ENCODE measurements around the gene CCT6A. TPM values are rescaled to one million over a fixed set of nuclear protein-coding genes. Genes with fewer than 3 reads are reported as not detected.

The CCT6A gene
- 120 and 164 TPM in 2 replicates for total RNA-seq

GRCh38 chr7:56051339-56052191, at the start of gene CCT6A, which contains the start of gene PSPH:
Gene CCT6A, plus strand, starts transcription at chr7:56051765. Its CDS starts 84 bp downstream, at chr7:56051849.
Gene PSPH, minus strand, starts transcription at chr7:56051444. Its CDS starts 30,232 bp downstream, at chr7:56021212.

DNA sequence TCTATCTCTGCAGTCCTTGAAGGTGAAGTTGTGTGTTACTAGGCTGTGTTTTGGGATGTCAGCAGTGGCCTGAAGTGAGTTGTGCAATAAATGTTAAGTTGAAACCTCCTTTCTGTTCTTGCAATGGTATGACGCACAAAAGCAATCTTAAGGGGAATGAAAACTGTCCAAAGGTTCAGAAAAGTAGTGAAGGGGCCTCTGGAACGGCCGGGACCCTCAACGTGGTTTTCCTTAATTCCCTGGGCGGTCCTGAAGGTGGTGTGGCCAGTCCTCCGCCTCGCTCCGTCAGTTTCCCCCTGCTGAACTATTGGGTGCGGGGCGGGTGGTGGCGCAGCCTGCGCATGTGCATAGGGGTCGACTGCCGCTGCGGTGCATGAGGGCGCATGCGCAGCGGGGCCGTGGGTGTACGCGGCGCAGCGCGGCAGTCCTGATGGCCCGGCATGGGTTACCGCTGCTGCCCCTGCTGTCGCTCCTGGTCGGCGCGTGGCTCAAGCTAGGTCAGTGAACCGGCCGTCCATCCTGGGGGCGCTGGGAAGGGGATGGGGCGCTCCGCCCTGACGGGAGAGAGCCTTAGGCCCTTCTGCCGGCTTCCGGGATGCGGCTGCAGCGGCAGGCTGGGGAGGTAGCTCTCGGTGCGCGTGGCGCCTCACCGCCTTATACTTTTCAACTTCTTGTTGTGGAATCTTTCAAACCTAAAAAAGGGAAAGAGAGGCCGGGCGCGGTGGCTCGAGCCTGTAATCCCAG, 12.5 kb downstream of the CCT6A start, which contains the start of gene SUMF2:
TSS of gene SUMF2 (plus strand) at position 405 of the 744 bp plus-strand sequence. CDS start at position 431, 26 bp downstream.

GRCh38 chr7:56092789-56093531, 41.4 kb downstream of the CCT6A start, which contains the start of gene PHKG1:
Gene PHKG1, minus strand, starts transcription at chr7:56092952. Its CDS starts 4,011 bp downstream, at chr7:56088941.

GRCh38 chr7:56106108-56107073, 54.8 kb downstream of the CCT6A start, which contains the start of gene CHCHD2:
Gene CHCHD2, minus strand, starts transcription at chr7:56106476. Its CDS starts 63 bp downstream, at chr7:56106413.

Other genes starting within 250 kb of the CCT6A start
- not detected in 2 replicates for gene SEPTIN14, start 189.0 kb upstream of the CCT6A start, total RNA-seq
- 0.78 and 6.5 TPM in 2 replicates for gene ZNF713, start 164.3 kb upstream of the CCT6A start, total RNA-seq
- gene MRPS17, start 99.9 kb upstream of the CCT6A start, total RNA-seq, result 11.4 and 14.5 TPM in 2 replicates
- 50.3 and 77.5 TPM in 2 replicates for gene NIPSNAP2, start 87.2 kb upstream of the CCT6A start, total RNA-seq
- 39.7 and 83.4 TPM in 2 replicates for gene PSPH, start 321 bp upstream of the CCT6A start, total RNA-seq
- gene SUMF2, start 12.5 kb downstream of the CCT6A start, total RNA-seq, result 129 and 198 TPM in 2 replicates
- gene PHKG1, start 41.2 kb downstream of the CCT6A start, total RNA-seq, result 0.08 TPM in 1 of 2 replicates, not detected in the other
- gene CHCHD2, start 54.7 kb downstream of the CCT6A start, total RNA-seq, result 365 and 701 TPM in 2 replicates
- not detected in 2 replicates for gene NUPR2, start 64.7 kb downstream of the CCT6A start, total RNA-seq